ENCODE measurements around the gene CDH23.
"Not testable (repeated sequence)": the region's sequence is repeated elsewhere in the genome, so short reads cannot be mapped to it uniquely, and the experiment has no call there.

Gene CDH23

GRCh38 chr10:71848325-71849275, 451.9 kb downstream of the CDH23 start:
- no peak for DNase-seq

- DNase-seq: no peak
Observed at GRCh38 chr10:71849461-71849908, 452.8 kb downstream of the CDH23 start.

GRCh38 chr10:71850021-71850742, 453.5 kb downstream of the CDH23 start:
- no peak for DNase-seq

GRCh38 chr10:71850743-71851464, 454.2 kb downstream of the CDH23 start, which contains the start of gene PSAP:
Gene PSAP, minus strand, starts transcription at chr10:71851251. Its CDS starts 30 bp downstream, at chr10:71851221.
- peak; percentile 71 for DNase-seq

- DNase-seq: not testable (repeated sequence)
Observed at GRCh38 chr10:71851465-71852095, 454.9 kb downstream of the CDH23 start.

GRCh38 chr10:71852355-71852937, 455.7 kb downstream of the CDH23 start:
- DNase-seq: no peak

- no peak for DNase-seq
Observed at GRCh38 chr10:71854031-71854430, 457.3 kb downstream of the CDH23 start.

DNA sequence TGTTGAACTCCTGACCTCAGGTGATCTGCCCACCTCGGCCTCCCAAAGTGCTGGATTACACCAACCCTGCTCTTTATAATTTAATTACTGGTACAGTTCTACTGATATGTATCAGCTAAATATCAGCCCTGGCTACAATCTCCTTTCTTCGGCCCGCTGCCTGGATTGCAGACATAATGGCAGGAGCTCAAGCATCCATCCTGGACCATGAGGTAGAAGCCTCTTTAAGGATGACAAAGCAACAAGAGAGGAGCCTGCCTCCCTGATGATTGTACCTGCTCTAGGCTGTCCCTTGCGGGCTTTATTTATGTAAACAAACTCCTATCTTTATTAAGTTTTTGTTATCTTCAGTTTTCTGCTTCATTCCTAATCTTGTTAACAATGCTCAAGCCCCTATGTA, 459.9 kb downstream of the CDH23 start:
- DNase-seq: no peak

- no peak for DNase-seq
Observed at GRCh38 chr10:71857934-71858890, 461.5 kb downstream of the CDH23 start.

- DNase-seq: peak; percentile 86
Observed at GRCh38 chr10:71860243-71861029, 463.7 kb downstream of the CDH23 start.

- no peak for DNase-seq
Observed at GRCh38 chr10:71863203-71863602, 466.5 kb downstream of the CDH23 start.

DNA sequence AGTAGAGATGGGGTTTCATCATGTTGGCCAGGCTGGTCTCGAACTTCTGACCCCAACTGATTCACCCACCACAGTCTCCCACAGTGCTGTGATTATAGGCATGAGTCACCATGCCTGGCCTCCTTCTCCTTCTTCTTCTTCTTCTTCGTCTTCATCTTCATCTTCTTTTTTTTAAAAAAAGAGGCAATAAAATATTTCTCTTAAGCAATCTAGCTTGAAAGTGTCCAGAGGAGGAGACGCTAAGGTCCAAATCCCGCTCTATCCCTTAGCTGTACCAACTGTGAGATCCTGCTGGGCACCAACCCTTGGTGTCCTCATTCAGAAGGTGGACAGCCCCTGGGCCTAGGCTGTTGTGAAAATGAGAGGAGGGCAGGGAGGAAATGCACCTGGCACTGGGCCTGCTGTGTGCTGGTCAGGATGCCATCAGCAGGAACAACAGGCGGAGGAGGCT, 468.2 kb downstream of the CDH23 start:
- DNase-seq: no peak

Data from NCI-H1436 treated with DMSO at 0.1 percent for 48 hours (cell line).